GM21381 (cell line): ENCODE results near the gene LIPA.

ENCODE experiments used
- ATAC-seq: cut with Tn5 transposase; IDR thresholded peaks from one replicate; pipeline ENCODE4 v1.9.1; 2021; ENCODE audit warnings: mild to moderate bottlenecking, moderate library complexity; ENCODE audit not compliant: unreplicated experiment

Gene LIPA

GRCh38 chr10:89241486-89242344 is 9.9 kb downstream of the LIPA start:
- ATAC-seq: no peak

GRCh38 chr10:89241026-89241425 is 10.5 kb downstream of the LIPA start:
- ATAC-seq: no peak

GRCh38 chr10:89240519-89240918 is 11.1 kb downstream of the LIPA start:
- ATAC-seq: no peak

- no peak for ATAC-seq
These were observed 12.5 kb downstream of the LIPA start for GRCh38 chr10:89238956-89239644.

GRCh38 chr10:89237849-89238248 is 13.7 kb downstream of the LIPA start:
- no peak for ATAC-seq

- no peak for ATAC-seq
These were observed 15.3 kb downstream of the LIPA start for GRCh38 chr10:89236226-89236797.

- no peak for ATAC-seq
These were observed 16.3 kb downstream of the LIPA start for GRCh38 chr10:89235073-89235798.

- no peak for ATAC-seq
These were observed 18.5 kb downstream of the LIPA start for GRCh38 chr10:89233033-89233432.

- no peak for ATAC-seq
These were observed 22.6 kb downstream of the LIPA start for GRCh38 chr10:89228962-89229361.

GRCh38 chr10:89228146-89228545 is 23.4 kb downstream of the LIPA start:
- ATAC-seq: no peak

GRCh38 chr10:89226891-89227290 is 24.7 kb downstream of the LIPA start:
- ATAC-seq: no peak

- ATAC-seq: no peak
These were observed 26.7 kb downstream of the LIPA start for GRCh38 chr10:89224739-89225443.

GRCh38 chr10:89221919-89222318 is 29.7 kb downstream of the LIPA start:
- ATAC-seq: no peak

GRCh38 chr10:89219513-89220218 is 31.9 kb downstream of the LIPA start:
- ATAC-seq: no peak

GRCh38 chr10:89217057-89217990 is 34.3 kb downstream of the LIPA start:
- no peak for ATAC-seq

GRCh38 chr10:89216056-89216455 is 35.5 kb downstream of the LIPA start:
- no peak for ATAC-seq

GRCh38 chr10:89215511-89215910 is 36.1 kb downstream of the LIPA start:
- ATAC-seq: no peak

- ATAC-seq: no peak
These were observed 36.9 kb downstream of the LIPA start for GRCh38 chr10:89214566-89215165.
